OCI-LY1 (cell line): ENCODE measurements around the gene KIFAP3.

ENCODE experiments used
- H2AFZ ChIP-seq: fragments of 200-600 bp; sonication (generic), shearing (Covaris generic); 2 replicates; pipeline ENCODE4 v1.6.0; 2014; ENCODE audit warnings: antibody characterized with exemption, mild to moderate bottlenecking, low read length
- H3F3A ChIP-seq: fragments of 200-600 bp; sonication (generic), shearing (Covaris generic); 2 replicates; pipeline ENCODE4 v1.6.0; 2014; ENCODE audit warnings: mild to moderate bottlenecking, antibody characterized with exemption, low read length, moderate library complexity; ENCODE audit not compliant: insufficient read depth
- H3K27ac ChIP-seq: fragments of 200-600 bp; sonication (generic); 2 replicates; pipeline ENCODE4 v1.5.1; 2014; ENCODE audit warnings: low read length, mixed run types, mild to moderate bottlenecking, low read depth; ENCODE audit not compliant: poor library complexity, severe bottlenecking
- H3K27me3 ChIP-seq: fragments of 200-600 bp; sonication (generic); 2 replicates; pipeline ENCODE4 v1.6.0; 2014; ENCODE audit warnings: antibody characterized with exemption, mild to moderate bottlenecking, low read length, moderate library complexity; ENCODE audit not compliant: insufficient read depth
- H3K36me3 ChIP-seq: fragments of 200-600 bp; sonication (generic); 2 replicates; pipeline ENCODE4 v1.6.1; 2014; ENCODE audit warnings: mild to moderate bottlenecking, antibody characterized with exemption, low read length, moderate library complexity, mixed read lengths; ENCODE audit not compliant: insufficient read depth
- H3K4me1 ChIP-seq: fragments of 200-600 bp; sonication (generic); 2 replicates; pipeline ENCODE4 v1.5.1; 2014; ENCODE audit warnings: mild to moderate bottlenecking, low read length, moderate library complexity; ENCODE audit not compliant: insufficient read depth, severe bottlenecking
- H3K4me2 ChIP-seq: fragments of 200-600 bp; sonication (generic), shearing (Covaris generic); 2 replicates; pipeline ENCODE4 v1.6.1; 2014; ENCODE audit warnings: low read length
- H3K4me3 ChIP-seq: fragments of 200-600 bp; sonication (generic); 2 replicates; pipeline ENCODE4 v1.5.1; 2014; ENCODE audit warnings: low read length, low read depth, mild to moderate bottlenecking, mixed read lengths; ENCODE audit not compliant: poor library complexity, severe bottlenecking
- H3K79me2 ChIP-seq: fragments of 200-600 bp; shearing (Covaris generic); 2 replicates; pipeline ENCODE4 v1.6.1; 2016; ENCODE audit warnings: mixed run types, low read length, mixed read lengths; ENCODE audit not compliant: insufficient read depth
- H3K9ac ChIP-seq: fragments of 200-600 bp; sonication (generic), shearing (Covaris generic); 2 replicates; pipeline ENCODE4 v1.6.1; 2014; ENCODE audit warnings: mild to moderate bottlenecking, low read length, mixed read lengths
- H3K9me2 ChIP-seq: fragments of 200-600 bp; sonication (generic), shearing (Covaris generic); 2 replicates; pipeline ENCODE4 v1.6.1; 2014; ENCODE audit warnings: low read depth, mild to moderate bottlenecking, low read length, mixed read lengths
- H3K9me3 ChIP-seq: fragments of 200-600 bp; shearing (Covaris generic); 2 replicates; pipeline ENCODE4 v1.6.1; 2014; ENCODE audit warnings: low read length, mixed read lengths
- H4K20me1 ChIP-seq: fragments of 200-600 bp; sonication (generic), shearing (Covaris generic); 2 replicates; pipeline ENCODE4 v1.6.0; 2016; ENCODE audit warnings: mild to moderate bottlenecking, low read length; ENCODE audit not compliant: insufficient read depth
- CTCF ChIP-seq: fragments of 200-600 bp; sonication (generic), shearing (Covaris generic); IDR thresholded peaks from 2 replicates; pipeline ENCODE4 v1.5.1; 2017; ENCODE audit warnings: mild to moderate bottlenecking, antibody characterized with exemption, low read length, moderate library complexity, mixed read lengths
- EZH2 ChIP-seq: fragments of 200-600 bp; sonication (generic), shearing (Covaris generic); IDR thresholded peaks from 2 replicates; pipeline ENCODE4 v1.8.0; 2017; ENCODE audit warnings: borderline replicate concordance, mixed run types, mild to moderate bottlenecking, antibody characterized with exemption, low read length, moderate library complexity, mixed read lengths

KIFAP3 gene

GRCh38 chr1:170086399-170087032 is 12.0 kb upstream of the KIFAP3 start:
- no peak overlapping the region for H3K4me2 ChIP-seq
- no peaks in the 10 kb centered on the region for H3K79me2 ChIP-seq

GRCh38 chr1:170085091-170085490 is 10.6 kb upstream of the KIFAP3 start:
- no peak for TF ChIP-seq EZH2
- no peak for TF ChIP-seq CTCF
- H4K20me1 ChIP-seq = no peaks in the 10 kb centered on the region
- no peak overlapping the region for H3K4me2 ChIP-seq
- no peaks in the 10 kb centered on the region for H3K36me3 ChIP-seq
- H3K4me1 ChIP-seq = no peaks in the 10 kb centered on the region
- no peaks in the 10 kb centered on the region for H3K79me2 ChIP-seq
- no peak overlapping the region for H2AFZ ChIP-seq
- H3K27ac ChIP-seq = no peak overlapping the region
- no peaks in the 10 kb centered on the region for H3K27me3 ChIP-seq
- no peak overlapping the region for H3K4me3 ChIP-seq
- H3F3A ChIP-seq = no peaks in the 10 kb centered on the region
- H3K9ac ChIP-seq = no peak overlapping the region
- no peaks in the 10 kb centered on the region for H3K9me2 ChIP-seq
- no peaks in the 10 kb centered on the region for H3K9me3 ChIP-seq

More at GRCh38 chr1:170086399-170087032, 12.0 kb upstream of the KIFAP3 start:
- no peaks in the 10 kb centered on the region for H3K4me1 ChIP-seq
- H2AFZ ChIP-seq = no peak overlapping the region
- H4K20me1 ChIP-seq = no peaks in the 10 kb centered on the region
- H3K9me3 ChIP-seq = no peaks in the 10 kb centered on the region
- H3K9ac ChIP-seq = no peak overlapping the region
- no peak overlapping the region for H3K4me3 ChIP-seq
- H3K27me3 ChIP-seq = no peaks in the 10 kb centered on the region
- H3F3A ChIP-seq = no peaks in the 10 kb centered on the region
- no peaks in the 10 kb centered on the region for H3K9me2 ChIP-seq
- H3K36me3 ChIP-seq = no peaks in the 10 kb centered on the region
- H3K27ac ChIP-seq = no peak overlapping the region
- TF ChIP-seq CTCF = no peak
- TF ChIP-seq EZH2 = no peak

- no peaks in the 10 kb centered on the region for H3K79me2 ChIP-seq
- no peak overlapping the region for H3K4me3 ChIP-seq
- H3F3A ChIP-seq = no peaks in the 10 kb centered on the region
- H3K9me2 ChIP-seq = no peaks in the 10 kb centered on the region
- no peaks in the 10 kb centered on the region for H3K36me3 ChIP-seq
- H3K9ac ChIP-seq = no peak overlapping the region
- no peaks in the 10 kb centered on the region for H4K20me1 ChIP-seq
- no peak for TF ChIP-seq CTCF
- TF ChIP-seq EZH2 = no peak
- H3K4me1 ChIP-seq = peaks cover 12% of the 10 kb centered on the region
- H3K27me3 ChIP-seq = no peaks in the 10 kb centered on the region
- no peak overlapping the region for H3K4me2 ChIP-seq
- no peak overlapping the region for H2AFZ ChIP-seq
- H3K9me3 ChIP-seq = no peaks in the 10 kb centered on the region
- H3K27ac ChIP-seq = no peak overlapping the region
These were observed 4.2 kb upstream of the KIFAP3 start for GRCh38 chr1:170078610-170079189.
